ENCODE data around the gene SNX11. TPM values are rescaled to one million over a fixed set of nuclear protein-coding genes. Genes with fewer than 3 reads are reported as not detected.

Gene SNX11
- total RNA-seq, 1 experiment from 2014 or later, result 28.1 TPM

- ATAC-seq (no peak), DNase-seq (ENCODE audit: low read depth, low spot score) (no peak)
- H3K4me3 ChIP-seq (ENCODE audit: low read depth in 2 of 2, low read length in 2 of 2), result no peak overlapping the region
- ChIA-PET CTCF (no interaction called here), POLR2A (no interaction called here)
- H3K9me3 ChIP-seq (ENCODE audit: control insufficient read depth, insufficient read depth, low read depth, low read length), result no peaks in the 10 kb centered on the region
- H3K36me3 ChIP-seq (ENCODE audit: control insufficient read depth, insufficient read depth, low read length), result peaks cover 7% of the 10 kb centered on the region
- no peak overlapping the region for H3K27ac ChIP-seq (ENCODE audit: low read length)
- in situ Hi-C loops (cut with HindIII; ENCODE audit: low pct_unique_long_range_greater_than_20kb, low sequenced_read_pairs), result no loop called here
- no TSS peak for BruUV-seq (replicated peaks)
- H3K27me3 ChIP-seq (ENCODE audit: control insufficient read depth, insufficient read depth, low read length), result no peaks in the 10 kb centered on the region
- H3K4me1 ChIP-seq (ENCODE audit: control insufficient read depth, insufficient read depth, low read length), result peaks cover 14% of the 10 kb centered on the region
- TF ChIP-seq, protein P1, sequence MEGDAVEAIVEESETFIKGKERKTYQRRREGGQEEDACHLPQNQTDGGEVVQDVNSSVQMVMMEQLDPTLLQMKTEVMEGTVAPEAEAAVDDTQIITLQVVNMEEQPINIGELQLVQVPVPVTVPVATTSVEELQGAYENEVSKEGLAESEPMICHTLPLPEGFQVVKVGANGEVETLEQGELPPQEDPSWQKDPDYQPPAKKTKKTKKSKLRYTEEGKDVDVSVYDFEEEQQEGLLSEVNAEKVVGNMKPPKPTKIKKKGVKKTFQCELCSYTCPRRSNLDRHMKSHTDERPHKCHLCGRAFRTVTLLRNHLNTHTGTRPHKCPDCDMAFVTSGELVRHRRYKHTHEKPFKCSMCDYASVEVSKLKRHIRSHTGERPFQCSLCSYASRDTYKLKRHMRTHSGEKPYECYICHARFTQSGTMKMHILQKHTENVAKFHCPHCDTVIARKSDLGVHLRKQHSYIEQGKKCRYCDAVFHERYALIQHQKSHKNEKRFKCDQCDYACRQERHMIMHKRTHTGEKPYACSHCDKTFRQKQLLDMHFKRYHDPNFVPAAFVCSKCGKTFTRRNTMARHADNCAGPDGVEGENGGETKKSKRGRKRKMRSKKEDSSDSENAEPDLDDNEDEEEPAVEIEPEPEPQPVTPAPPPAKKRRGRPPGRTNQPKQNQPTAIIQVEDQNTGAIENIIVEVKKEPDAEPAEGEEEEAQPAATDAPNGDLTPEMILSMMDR (IDR thresholded peaks at IDR 0.05), result no peak
- TF ChIP-seq TCF7L2 (IDR thresholded peaks at IDR 0.05; ENCODE audit: low read depth, low read length), result no peak
- TF ChIP-seq, protein P2, sequence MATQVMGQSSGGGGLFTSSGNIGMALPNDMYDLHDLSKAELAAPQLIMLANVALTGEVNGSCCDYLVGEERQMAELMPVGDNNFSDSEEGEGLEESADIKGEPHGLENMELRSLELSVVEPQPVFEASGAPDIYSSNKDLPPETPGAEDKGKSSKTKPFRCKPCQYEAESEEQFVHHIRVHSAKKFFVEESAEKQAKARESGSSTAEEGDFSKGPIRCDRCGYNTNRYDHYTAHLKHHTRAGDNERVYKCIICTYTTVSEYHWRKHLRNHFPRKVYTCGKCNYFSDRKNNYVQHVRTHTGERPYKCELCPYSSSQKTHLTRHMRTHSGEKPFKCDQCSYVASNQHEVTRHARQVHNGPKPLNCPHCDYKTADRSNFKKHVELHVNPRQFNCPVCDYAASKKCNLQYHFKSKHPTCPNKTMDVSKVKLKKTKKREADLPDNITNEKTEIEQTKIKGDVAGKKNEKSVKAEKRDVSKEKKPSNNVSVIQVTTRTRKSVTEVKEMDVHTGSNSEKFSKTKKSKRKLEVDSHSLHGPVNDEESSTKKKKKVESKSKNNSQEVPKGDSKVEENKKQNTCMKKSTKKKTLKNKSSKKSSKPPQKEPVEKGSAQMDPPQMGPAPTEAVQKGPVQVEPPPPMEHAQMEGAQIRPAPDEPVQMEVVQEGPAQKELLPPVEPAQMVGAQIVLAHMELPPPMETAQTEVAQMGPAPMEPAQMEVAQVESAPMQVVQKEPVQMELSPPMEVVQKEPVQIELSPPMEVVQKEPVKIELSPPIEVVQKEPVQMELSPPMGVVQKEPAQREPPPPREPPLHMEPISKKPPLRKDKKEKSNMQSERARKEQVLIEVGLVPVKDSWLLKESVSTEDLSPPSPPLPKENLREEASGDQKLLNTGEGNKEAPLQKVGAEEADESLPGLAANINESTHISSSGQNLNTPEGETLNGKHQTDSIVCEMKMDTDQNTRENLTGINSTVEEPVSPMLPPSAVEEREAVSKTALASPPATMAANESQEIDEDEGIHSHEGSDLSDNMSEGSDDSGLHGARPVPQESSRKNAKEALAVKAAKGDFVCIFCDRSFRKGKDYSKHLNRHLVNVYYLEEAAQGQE (IDR thresholded peaks at IDR 0.05; ENCODE audit: insufficient read depth in 1 of 2, low read depth in 2 of 2, low read length in 1 of 2), result no peak
- no peak for TF ChIP-seq POLR2AphosphoS5 (IDR thresholded peaks at IDR 0.05; ENCODE audit: low read depth, low read length)
- TF ChIP-seq SIN3A (IDR thresholded peaks at IDR 0.05; ENCODE audit: borderline replicate concordance, insufficient read depth, low read depth, low read length), result no peak
- intact Hi-C loops (cut with micrococcal nuclease; ENCODE audit: unreplicated experiment), result no loop called here
Measured at GRCh38 chr17:48059125-48059668, 48.4 kb upstream of the SNX11 start.

- Histone ChIP-seq H3K9me3 (ENCODE audit: control insufficient read depth, insufficient read depth, low read depth, low read length) (no peaks in the 10 kb centered on the region), H3K27me3 (ENCODE audit: control insufficient read depth, insufficient read depth, low read length) (no peaks in the 10 kb centered on the region), H3K27ac (ENCODE audit: low read length) (no peak overlapping the region), H3K36me3 (ENCODE audit: control insufficient read depth, insufficient read depth, low read length) (peaks cover 4% of the 10 kb centered on the region), H3K4me1 (ENCODE audit: control insufficient read depth, insufficient read depth, low read length) (peaks cover 8% of the 10 kb centered on the region; the same call in 1 of the 2 replicates), H3K4me3 (ENCODE audit: low read depth in 2 of 2, low read length in 2 of 2) (no peak overlapping the region)
- POLR2A ChIA-PET, result no interaction called here
- intact Hi-C loops (cut with micrococcal nuclease; ENCODE audit: unreplicated experiment) (no loop called here), in situ Hi-C loops (cut with HindIII; ENCODE audit: low pct_unique_long_range_greater_than_20kb, low sequenced_read_pairs) (no loop called here)
- CTCF ChIA-PET, result no interaction called here
- BruUV-seq (replicated peaks), result no TSS peak
- no peak for TF ChIP-seq SIN3A (IDR thresholded peaks at IDR 0.05; ENCODE audit: borderline replicate concordance, insufficient read depth, low read depth, low read length)
- no peak for TF ChIP-seq TCF7L2 (IDR thresholded peaks at IDR 0.05; ENCODE audit: low read depth, low read length)
- TF ChIP-seq, protein P2 (IDR thresholded peaks at IDR 0.05; ENCODE audit: insufficient read depth in 1 of 2, low read depth in 2 of 2, low read length in 1 of 2), result no peak
- TF ChIP-seq, protein P1 (IDR thresholded peaks at IDR 0.05), result no peak
- TF ChIP-seq POLR2AphosphoS5 (IDR thresholded peaks at IDR 0.05; ENCODE audit: low read depth, low read length), result no peak
- ATAC-seq (no peak), DNase-seq (ENCODE audit: low read depth, low spot score) (no peak)
Measured at GRCh38 chr17:48060249-48060648, 47.3 kb upstream of the SNX11 start.
